Mesendoderm (in vitro differentiated cells): Measurements from ENCODE around the gene PI4K2A.

Experiments
- DNase-seq: peaks from one replicate; pipeline ENCODE4 v3.0.0; 2013
- H2AK5ac ChIP-seq: 2 replicates; pipeline ENCODE4 v1.6.1; 2013; ENCODE audit warnings: low read length, inconsistent platforms
- H2BK120ac ChIP-seq: 2 replicates; pipeline ENCODE4 v1.6.1; 2013; ENCODE audit warnings: low read depth, mild to moderate bottlenecking, low read length, moderate library complexity, mixed read lengths
- H2BK15ac ChIP-seq: replicated peaks from 2 replicates; pipeline ENCODE4 v1.6.1; 2013; ENCODE audit warnings: low read depth, mild to moderate bottlenecking, moderate library complexity
- H2BK5ac ChIP-seq: 2 replicates; pipeline ENCODE4 v1.6.1; 2013; ENCODE audit warnings: low read length, inconsistent platforms
- H3K18ac ChIP-seq: 2 replicates; pipeline ENCODE4 v1.6.1; 2013; ENCODE audit warnings: mild to moderate bottlenecking, low read length, mixed read lengths
- H3K23ac ChIP-seq: one replicate; pipeline ENCODE4 v1.6.1; 2013; ENCODE audit warnings: low read length
- H3K27ac ChIP-seq: 2 replicates; pipeline ENCODE4 v1.5.1; 2013; ENCODE audit warnings: low read depth, mild to moderate bottlenecking, inconsistent platforms, low read length, moderate library complexity
- H3K27me3 ChIP-seq: 2 replicates; pipeline ENCODE4 v1.6.1; 2013; ENCODE audit warnings: low read length, control low read depth, mild to moderate bottlenecking, inconsistent platforms; ENCODE audit not compliant: insufficient read depth, poor library complexity
- H3K36me3 ChIP-seq: 2 replicates; pipeline ENCODE4 v1.6.1; 2013; ENCODE audit warnings: low read length, inconsistent platforms; ENCODE audit not compliant: control insufficient read depth, insufficient read depth
- H3K4ac ChIP-seq: one replicate; pipeline ENCODE4 v1.6.1; 2013; ENCODE audit warnings: low read depth, mild to moderate bottlenecking, low read length, moderate library complexity
- H3K4me1 ChIP-seq: 2 replicates; pipeline ENCODE4 v1.6.1; 2013; ENCODE audit warnings: low read depth, low read length, inconsistent platforms; ENCODE audit not compliant: control insufficient read depth
- H3K4me2 ChIP-seq: 2 replicates; pipeline ENCODE4 v1.6.1; 2013; ENCODE audit warnings: low read length
- H3K4me3 ChIP-seq: 2 replicates; pipeline ENCODE4 v1.5.1; 2013; ENCODE audit warnings: mild to moderate bottlenecking, low read length
- H3K56ac ChIP-seq: one replicate; pipeline ENCODE4 v1.6.1; 2013; ENCODE audit warnings: low read length
- H3K79me1 ChIP-seq: 2 replicates; pipeline ENCODE4 v1.6.1; 2013; ENCODE audit warnings: low read length, inconsistent platforms
- H3K79me2 ChIP-seq: 2 replicates; pipeline ENCODE4 v1.6.1; 2013; ENCODE audit warnings: mild to moderate bottlenecking, low read length; ENCODE audit not compliant: control insufficient read depth, insufficient read depth
- H3K9ac ChIP-seq: 2 replicates; pipeline ENCODE4 v1.6.1; 2013; ENCODE audit warnings: low read length, inconsistent platforms
- H4K5ac ChIP-seq: one replicate; pipeline ENCODE4 v1.6.1; 2013; ENCODE audit warnings: low read length
- H4K8ac ChIP-seq: one replicate; pipeline ENCODE4 v1.6.1; 2013; ENCODE audit warnings: low read depth, mild to moderate bottlenecking, control low read depth, low read length, moderate library complexity
- WGBS: extraction: QIAGEN DNeasy Blood & Tissue Kit; methylation state at CpG from one replicate; pipeline ENCODE4 v1.1.7; 2013; ENCODE audit warnings: low lambda C conversion rate, missing lambda C conversion rate; ENCODE audit not compliant: insufficient coverage; ENCODE audit errors: extremely low coverage; 5-methylcytosine and 5-hydroxymethylcytosine counted together

The PI4K2A gene

GRCh38 chr10:97598407-97599271 is 41.8 kb upstream of the PI4K2A start:
- H2AK5ac ChIP-seq, result no peak overlapping the region
- H2BK15ac ChIP-seq, result no peak overlapping the region
- no peak overlapping the region for H4K8ac ChIP-seq
- no peak overlapping the region for H2BK120ac ChIP-seq
- no peak overlapping the region for H3K23ac ChIP-seq
- no peak overlapping the region for H3K9ac ChIP-seq
- H2BK5ac ChIP-seq, result no peak overlapping the region
- no peaks in the 10 kb centered on the region for H3K36me3 ChIP-seq
- no peak overlapping the region for H3K4me3 ChIP-seq
- no peak overlapping the region for H3K18ac ChIP-seq
- H3K79me1 ChIP-seq, result no peaks in the 10 kb centered on the region
- no peak for DNase-seq
- no peaks in the 10 kb centered on the region for H3K4me1 ChIP-seq
- WGBS, result no CpG with 5 or more reads among the region's 19 CpGs
- no peak overlapping the region for H4K5ac ChIP-seq
- no peaks in the 10 kb centered on the region for H3K79me2 ChIP-seq
- no peaks in the 10 kb centered on the region for H3K27me3 ChIP-seq
- H3K27ac ChIP-seq, result no peak overlapping the region
- H3K4me2 ChIP-seq, result no peak overlapping the region
- no peak overlapping the region for H3K4ac ChIP-seq
- no peak overlapping the region for H3K56ac ChIP-seq

- Histone ChIP-seq H3K18ac (no peak overlapping the region), H3K79me1 (no peaks in the 10 kb centered on the region), H3K4me3 (no peak overlapping the region), H3K36me3 (no peaks in the 10 kb centered on the region), H3K4me1 (no peaks in the 10 kb centered on the region), H2AK5ac (no peak overlapping the region), H2BK5ac (no peak overlapping the region), H4K8ac (no peak overlapping the region), H3K9ac (no peak overlapping the region), H3K79me2 (no peaks in the 10 kb centered on the region), H3K27me3 (no peaks in the 10 kb centered on the region), H2BK15ac (no peak overlapping the region), H3K23ac (no peak overlapping the region), H4K5ac (no peak overlapping the region), H3K27ac (no peak overlapping the region), H3K56ac (no peak overlapping the region), H3K4me2 (no peak overlapping the region), H3K4ac (no peak overlapping the region), H2BK120ac (no peak overlapping the region)
- no peak for DNase-seq
- no CpG with 5 or more reads among the region's 6 CpGs for WGBS
These were observed 41.2 kb upstream of the PI4K2A start for GRCh38 chr10:97599272-97599619.

GRCh38 chr10:97600616-97601015 is 39.9 kb upstream of the PI4K2A start:
- Histone ChIP-seq H3K18ac (no peak overlapping the region), H4K8ac (no peak overlapping the region), H3K27me3 (no peaks in the 10 kb centered on the region), H3K56ac (no peak overlapping the region), H3K23ac (no peak overlapping the region), H3K9ac (no peak overlapping the region), H2BK120ac (no peak overlapping the region), H4K5ac (no peak overlapping the region), H3K79me1 (no peaks in the 10 kb centered on the region), H2BK5ac (no peak overlapping the region), H3K27ac (no peak overlapping the region), H3K79me2 (no peaks in the 10 kb centered on the region), H3K36me3 (no peaks in the 10 kb centered on the region), H3K4me3 (no peak overlapping the region), H2BK15ac (no peak overlapping the region), H3K4me1 (no peaks in the 10 kb centered on the region), H2AK5ac (no peak overlapping the region), H3K4me2 (no peak overlapping the region), H3K4ac (no peak overlapping the region)
- no CpG with 5 or more reads among the region's 1 CpG for WGBS
- DNase-seq, result no peak

- no peak overlapping the region for H4K5ac ChIP-seq
- H3K27me3 ChIP-seq, result no peaks in the 10 kb centered on the region
- no peaks in the 10 kb centered on the region for H3K79me2 ChIP-seq
- H2AK5ac ChIP-seq, result no peak overlapping the region
- no peak overlapping the region for H3K4me2 ChIP-seq
- no peak overlapping the region for H4K8ac ChIP-seq
- H3K9ac ChIP-seq, result no peak overlapping the region
- H3K4me1 ChIP-seq, result no peaks in the 10 kb centered on the region
- H3K4ac ChIP-seq, result no peak overlapping the region
- H3K18ac ChIP-seq, result no peak overlapping the region
- H3K4me3 ChIP-seq, result no peak overlapping the region
- H2BK15ac ChIP-seq, result no peak overlapping the region
- no peak overlapping the region for H2BK120ac ChIP-seq
- H3K79me1 ChIP-seq, result no peaks in the 10 kb centered on the region
- no peaks in the 10 kb centered on the region for H3K36me3 ChIP-seq
- no peak overlapping the region for H3K23ac ChIP-seq
- no peak overlapping the region for H3K27ac ChIP-seq
- no peak overlapping the region for H2BK5ac ChIP-seq
- H3K56ac ChIP-seq, result no peak overlapping the region
- DNase-seq, result no peak
- no CpG with 5 or more reads among the region's 21 CpGs for WGBS
These were observed 38.9 kb upstream of the PI4K2A start for GRCh38 chr10:97601268-97602215.

- Histone ChIP-seq H3K4me1 (no peaks in the 10 kb centered on the region), H3K79me1 (no peaks in the 10 kb centered on the region), H3K9ac (no peak overlapping the region), H3K79me2 (no peaks in the 10 kb centered on the region), H2BK120ac (no peak overlapping the region), H3K27me3 (no peaks in the 10 kb centered on the region), H2BK5ac (no peak overlapping the region), H3K23ac (no peak overlapping the region), H3K56ac (peak overlapping the region; percentile 25), H3K4me2 (no peak overlapping the region), H3K27ac (no peak overlapping the region), H3K18ac (no peak overlapping the region), H3K4ac (no peak overlapping the region), H3K36me3 (no peaks in the 10 kb centered on the region), H2AK5ac (no peak overlapping the region), H2BK15ac (no peak overlapping the region), H4K5ac (no peak overlapping the region), H3K4me3 (no peak overlapping the region), H4K8ac (no peak overlapping the region)
- WGBS, result no CpG with 5 or more reads among the region's 5 CpGs
- DNase-seq, result no peak
These were observed 33.3 kb upstream of the PI4K2A start for GRCh38 chr10:97607095-97607636.
